Erythroblast (primary cell): ENCODE data around the gene ALG12.

ENCODE experiments used
- GATA1 ChIP-seq: IDR thresholded peaks from 2 replicates; pipeline ENCODE4 v1.6.1; 2011; ENCODE audit warnings: low read depth, mild to moderate bottlenecking, control low read depth, low read length, moderate library complexity
- POLR2A ChIP-seq: IDR thresholded peaks from 2 replicates; pipeline ENCODE4 v1.6.1; 2011; ENCODE audit warnings: mild to moderate bottlenecking, low read length

DNA sequence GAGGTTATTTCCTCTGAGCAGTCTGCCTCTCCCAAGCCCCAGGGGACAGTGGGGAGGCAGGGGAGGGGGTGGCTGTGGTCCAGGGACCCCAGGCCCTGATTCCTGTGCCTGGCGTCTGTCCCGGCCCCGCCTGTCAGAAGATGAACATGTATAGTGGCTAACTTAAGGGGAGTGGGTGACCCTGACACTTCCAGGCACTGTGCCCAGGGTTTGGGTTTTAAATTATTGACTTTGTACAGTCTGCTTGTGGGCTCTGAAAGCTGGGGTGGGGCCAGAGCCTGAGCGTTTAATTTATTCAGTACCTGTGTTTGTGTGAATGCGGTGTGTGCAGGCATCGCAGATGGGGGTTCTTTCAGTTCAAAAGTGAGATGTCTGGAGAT is 45.4 kb upstream of the ALG12 start:
- TF ChIP-seq POLR2A (no peak), GATA1 (no peak)
